Nucleus accumbens (tissue), 56 donors: Measurements from ENCODE around the gene SOX3.

Experiments
- DNase-seq, 56 donors: peaks; one replicate each; lab custom pipeline; 2025; lab: John Stamatoyannopoulos, UW

The SOX3 gene

DNA sequence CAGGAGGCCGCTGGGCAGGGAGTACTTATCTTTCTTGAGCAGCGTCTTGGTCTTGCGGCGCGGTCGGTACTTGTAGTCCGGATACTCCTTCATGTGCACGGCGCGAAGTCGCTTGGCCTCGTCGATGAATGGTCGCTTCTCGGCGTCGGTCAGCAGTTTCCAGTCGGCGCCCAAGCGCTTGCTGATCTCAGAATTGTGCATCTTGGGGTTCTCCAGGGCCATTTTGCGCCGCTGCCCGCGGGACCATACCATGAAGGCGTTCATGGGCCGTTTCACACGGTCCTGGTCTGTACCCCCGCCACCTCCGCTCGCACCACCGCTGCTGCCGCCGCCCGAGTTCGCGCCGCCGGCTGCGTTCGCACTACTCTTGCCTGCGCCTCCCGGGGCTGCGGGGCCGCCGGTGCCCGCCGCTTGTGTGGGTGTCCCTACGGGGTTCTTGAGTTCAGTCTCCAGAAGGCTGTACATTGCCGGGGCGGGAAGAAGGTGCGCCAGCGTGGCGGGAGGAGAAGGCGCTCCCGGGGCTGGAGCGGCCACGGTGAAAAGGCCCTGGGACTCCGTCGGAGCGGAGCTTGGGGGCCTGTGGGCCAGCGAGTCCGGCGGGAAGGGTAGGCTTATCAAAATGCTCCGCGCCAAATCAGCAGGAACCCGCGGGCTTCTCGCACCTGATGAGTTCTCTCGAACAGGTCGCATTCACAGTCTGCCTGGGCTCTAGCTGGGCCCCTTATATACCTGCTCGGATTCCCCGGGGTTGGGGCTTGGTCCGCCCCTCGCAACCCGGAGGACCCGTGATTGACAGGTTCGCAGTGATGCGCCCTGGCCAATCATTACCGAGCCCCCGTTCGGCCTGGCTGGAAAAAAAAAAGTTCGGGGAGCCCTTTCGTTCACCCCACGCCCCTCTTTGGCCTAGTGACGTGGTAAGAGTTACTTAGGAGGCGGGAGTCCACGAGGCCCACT is at the start of gene SOX3:
Gene SOX3, minus strand, starts transcription at position 699 of the 954 bp plus-strand sequence. Its CDS starts 9 bp downstream, at position 690.
- peak in 10 of 56 donors; percentile 0 to 37 (median 2) for DNase-seq

GRCh38 chrX:140548985-140549384 is 44.1 kb upstream of the SOX3 start:
- no peak for DNase-seq

DNA sequence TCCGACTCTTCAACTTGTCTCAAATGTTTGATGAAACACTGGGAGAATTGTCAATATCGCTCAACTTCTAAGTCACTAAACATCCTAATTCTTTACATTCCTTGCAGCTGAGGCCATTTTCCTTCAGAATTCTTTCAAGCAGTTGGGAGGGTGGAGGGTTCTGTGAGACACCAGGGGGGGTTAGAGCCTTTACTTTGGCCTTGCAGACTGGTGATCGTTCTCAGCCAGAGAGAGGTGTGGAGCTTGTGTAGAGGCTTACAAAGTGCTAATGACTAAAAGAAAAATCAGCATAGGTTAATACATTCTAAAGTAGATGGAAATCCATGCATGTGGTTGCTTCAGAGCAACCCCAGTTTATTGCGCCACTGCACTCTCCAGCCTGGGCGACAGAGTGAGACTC is 21.3 kb upstream of the SOX3 start:
- no peak for DNase-seq

DNA sequence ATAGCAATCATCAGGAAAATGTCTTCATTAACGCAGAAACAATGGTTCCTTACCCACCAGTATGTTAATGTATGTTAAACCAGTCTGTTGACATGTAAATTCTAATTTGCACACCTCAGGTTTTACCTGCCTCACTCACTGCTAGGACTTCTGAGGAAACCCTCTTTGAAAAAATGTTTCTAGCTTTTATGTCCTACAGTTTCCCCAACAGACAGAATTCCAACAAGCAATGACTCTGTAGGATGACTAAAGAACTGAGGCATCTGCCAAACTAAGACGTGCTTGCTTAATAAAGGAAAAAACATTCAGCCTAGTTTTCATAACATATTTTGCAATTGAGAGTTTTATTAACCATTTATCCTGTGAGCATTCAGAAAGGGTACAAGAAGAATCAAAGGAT is 20.6 kb upstream of the SOX3 start:
- DNase-seq, result no peak

- DNase-seq, result no peak
Observed at GRCh38 chrX:140524556-140524955, 19.7 kb upstream of the SOX3 start.

GRCh38 chrX:140521393-140521792 is 16.5 kb upstream of the SOX3 start:
- no peak for DNase-seq

- no peak for DNase-seq
Observed at GRCh38 chrX:140514554-140514953, 9.7 kb upstream of the SOX3 start.

DNA sequence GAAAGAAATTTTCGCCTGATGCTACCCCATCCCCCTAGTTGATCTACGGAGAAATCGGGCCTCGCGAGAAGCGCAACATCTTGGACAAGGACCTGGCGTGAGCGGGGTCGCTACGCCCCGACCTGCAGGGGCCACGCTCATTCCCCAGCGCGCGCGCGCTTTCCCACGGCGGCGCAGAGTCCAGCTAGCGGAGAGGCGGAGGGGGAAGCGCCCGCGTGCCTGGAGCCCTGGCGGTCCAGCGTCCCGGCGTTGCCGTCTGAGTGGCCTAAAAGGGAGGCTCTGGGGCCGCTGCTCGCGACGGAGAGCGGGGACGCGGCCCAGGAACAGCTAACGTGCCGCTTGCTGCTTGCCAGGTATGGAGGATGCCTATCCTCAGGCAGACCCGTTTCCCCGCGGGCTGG is 6.0 kb upstream of the SOX3 start:
- no peak for DNase-seq

GRCh38 chrX:140510306-140510676 is 5.4 kb upstream of the SOX3 start:
- no peak for DNase-seq

GRCh38 chrX:140509468-140510305 is 4.8 kb upstream of the SOX3 start:
- DNase-seq, result no peak

GRCh38 chrX:140508958-140509357 is 4.1 kb upstream of the SOX3 start:
- DNase-seq, result no peak

DNA sequence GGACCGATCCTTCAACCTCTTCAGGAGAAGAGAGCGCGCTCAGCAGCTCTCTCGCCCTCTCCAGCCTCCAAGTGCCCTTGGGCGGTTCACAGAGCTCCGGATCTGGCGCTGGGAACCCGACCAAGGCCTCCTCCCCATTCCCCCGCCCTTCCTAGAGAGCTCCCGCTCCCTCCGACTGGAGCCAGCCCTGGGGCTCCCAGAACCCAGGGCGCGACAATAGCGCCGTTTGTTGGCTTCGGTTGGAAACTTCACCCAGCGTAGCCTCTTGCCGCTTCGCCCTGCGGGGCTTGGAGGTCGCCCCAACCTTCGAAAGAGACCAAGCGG is 3.1 kb upstream of the SOX3 start:
- peak in 32 of 56 donors; percentile 1 to 69 (median 12) for DNase-seq

GRCh38 chrX:140507223-140507981 is 2.5 kb upstream of the SOX3 start:
- DNase-seq, result peak in 1 of 56 donors; percentile 2

- peak in 2 of 56 donors; percentile 2 for DNase-seq
Observed at GRCh38 chrX:140505421-140506337, 810 bp upstream of the SOX3 start.

- peak in 36 of 56 donors; percentile 1 to 60 (median 20) for DNase-seq
Observed at GRCh38 chrX:140503714-140504351, 1.0 kb downstream of the SOX3 start.

DNA sequence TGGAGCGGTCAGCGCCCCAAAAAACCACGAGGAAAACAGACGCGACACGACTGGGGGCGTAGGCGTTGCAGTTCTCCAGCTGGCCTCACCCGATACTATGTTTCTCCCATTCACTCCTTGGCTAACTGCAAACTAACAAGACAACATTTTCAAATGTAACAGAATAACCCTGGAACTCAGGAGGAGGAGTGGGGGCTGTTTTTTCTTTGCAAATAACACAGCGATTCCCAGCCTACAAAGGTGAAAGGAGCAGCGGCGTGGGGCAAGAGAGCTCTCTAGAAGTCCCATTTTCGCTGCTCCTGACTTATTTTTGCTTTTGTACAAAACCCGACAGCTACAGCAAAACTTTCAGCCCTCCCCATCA is 1.6 kb downstream of the SOX3 start:
- DNase-seq, result peak in 1 of 56 donors; percentile 27

DNA sequence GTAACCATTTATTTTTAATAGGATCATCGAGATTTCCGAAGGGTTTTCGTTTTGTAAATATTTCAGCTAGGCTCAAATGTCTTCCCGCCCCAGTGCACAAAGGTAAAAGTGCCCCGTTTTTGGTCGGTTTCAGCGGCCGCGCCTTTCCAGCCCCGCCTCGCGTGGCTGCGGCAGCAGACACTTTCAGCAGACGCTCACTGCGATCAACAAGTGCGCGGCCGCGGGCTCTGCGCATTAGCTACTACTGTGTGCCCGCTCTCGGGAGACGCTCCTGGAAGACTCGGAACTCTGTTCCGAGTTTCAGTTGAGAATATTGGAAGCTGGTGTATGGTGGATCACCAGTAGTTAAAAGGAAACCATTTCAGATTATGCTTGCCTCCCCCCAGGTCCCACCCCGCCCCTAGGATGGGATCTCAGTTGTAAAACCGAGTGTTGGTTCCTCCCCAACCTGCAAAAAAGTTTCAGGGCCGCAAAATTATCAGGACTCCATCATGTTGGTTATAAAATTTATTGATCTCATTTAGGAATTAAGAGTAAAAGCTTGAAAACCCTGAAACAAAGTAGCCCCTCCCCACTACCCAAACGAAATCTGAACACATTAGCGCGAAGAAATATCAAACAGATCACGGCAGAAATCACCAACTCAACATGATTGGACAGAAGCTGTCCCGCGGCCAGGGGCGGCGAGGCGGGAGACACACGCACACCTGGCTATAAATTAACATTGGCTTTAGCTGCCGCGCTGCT is 2.2 kb downstream of the SOX3 start:
- DNase-seq, result peak in 2 of 56 donors; percentile 2 to 13

DNA sequence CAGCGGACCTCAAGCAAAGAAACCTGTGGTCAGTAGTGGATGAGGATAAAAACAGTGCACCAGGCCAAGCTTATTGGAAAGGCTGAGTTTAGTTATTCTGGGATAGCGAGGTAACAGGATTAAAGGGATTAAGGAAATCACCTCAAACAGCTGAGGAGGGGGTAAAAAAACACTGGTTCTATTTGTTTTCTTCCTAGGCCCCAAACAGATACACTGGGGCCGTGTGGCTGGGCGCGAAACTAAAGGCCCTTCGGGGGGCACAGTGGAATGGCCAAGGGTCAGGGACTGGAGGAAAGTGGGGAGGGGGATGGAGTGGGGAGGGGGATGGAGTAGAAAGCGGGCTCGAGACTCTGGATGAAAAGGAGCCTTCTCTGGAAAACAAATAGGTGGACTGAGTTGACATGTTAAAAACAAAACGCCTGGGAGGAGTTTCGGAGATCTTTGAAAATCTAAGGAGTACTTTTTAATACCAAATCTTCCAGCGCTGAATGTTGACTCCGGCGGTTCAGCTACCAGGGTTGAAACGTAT is 2.9 kb downstream of the SOX3 start:
- DNase-seq, result no peak
